ENCODE results near the gene CLDN16.

The CLDN16 gene

DNA sequence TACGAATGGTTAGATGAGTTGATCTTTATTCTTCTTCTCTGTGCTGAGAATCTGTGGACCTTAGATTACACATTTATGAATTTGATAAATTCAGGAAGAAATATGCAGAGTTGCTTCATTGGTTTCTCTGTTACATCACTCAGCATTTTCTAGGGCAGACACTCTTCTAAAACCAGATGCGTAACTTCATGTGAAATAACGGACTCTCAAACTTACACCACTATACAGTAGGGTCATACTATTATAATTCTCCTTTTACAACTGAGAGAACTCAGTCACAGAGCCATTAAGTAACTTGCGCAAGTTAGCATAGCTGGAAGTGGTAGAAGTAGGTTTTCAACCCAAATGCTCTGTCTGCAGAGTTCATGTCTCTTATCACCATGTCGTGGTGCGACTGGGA lies 56.0 kb downstream of the CLDN16 start:
- Histone ChIP-seq H3K9me3 (ENCODE audit: control insufficient read depth in 1 of 2, low read length in 2 of 2) (no peaks in the 10 kb centered on the region), H3K27ac (ENCODE audit: low read length) (no peak overlapping the region), H3K27me3 (ENCODE audit: low read depth, low read length) (no peaks in the 10 kb centered on the region)

DNA sequence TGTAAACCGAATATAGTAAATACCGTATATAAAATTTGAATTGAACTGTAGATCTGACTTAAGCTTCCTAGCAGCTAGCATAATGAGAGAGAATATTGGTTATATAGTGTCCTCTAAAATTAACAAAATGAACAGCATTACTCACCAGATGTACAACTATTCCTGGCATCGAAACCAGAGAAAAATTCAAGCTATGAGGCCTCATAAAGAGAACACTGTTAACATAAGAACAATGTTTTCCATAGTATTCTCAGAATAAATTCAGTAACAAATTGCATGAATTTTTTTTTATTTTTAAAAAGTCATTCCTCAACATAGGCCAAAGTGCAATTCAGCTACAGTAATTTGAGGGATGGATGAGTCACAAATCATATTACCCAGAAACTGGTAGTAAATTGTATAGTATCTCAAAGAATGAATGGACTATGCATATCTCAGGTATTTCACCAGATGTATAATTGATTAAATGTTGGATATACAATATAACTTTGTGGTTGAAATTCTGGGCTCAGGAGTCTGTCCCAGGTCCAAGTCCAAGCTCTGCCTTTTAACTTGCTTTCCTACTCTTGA lies 56.7 kb downstream of the CLDN16 start:
- no peaks in the 10 kb centered on the region for H3K36me3 ChIP-seq (ENCODE audit: control insufficient read depth in 1 of 2, insufficient read depth in 2 of 2, low read length in 2 of 2)
- H3K9me3 ChIP-seq (ENCODE audit: control insufficient read depth in 1 of 2, low read length in 2 of 2): no peaks in the 10 kb centered on the region
- H3K27me3 ChIP-seq (ENCODE audit: low read depth, low read length): no peaks in the 10 kb centered on the region
- H3K4me3 ChIP-seq (ENCODE audit: low read depth in 1 of 2, low read length in 2 of 2): no peak overlapping the region
- no peak overlapping the region for H3K27ac ChIP-seq (ENCODE audit: low read length)
- H3K4me1 ChIP-seq (ENCODE audit: control insufficient read depth in 1 of 2, insufficient read depth in 2 of 2, low read length in 2 of 2): no peaks in the 10 kb centered on the region

More for the DNA sequence above, 56.0 kb downstream of the CLDN16 start:
- no peak overlapping the region for H3K4me3 ChIP-seq (ENCODE audit: low read depth in 1 of 2, low read length in 2 of 2)
- H3K4me1 ChIP-seq (ENCODE audit: control insufficient read depth in 1 of 2, insufficient read depth in 2 of 2, low read length in 2 of 2): no peaks in the 10 kb centered on the region
- H3K36me3 ChIP-seq (ENCODE audit: control insufficient read depth in 1 of 2, insufficient read depth in 2 of 2, low read length in 2 of 2): no peaks in the 10 kb centered on the region

DNA sequence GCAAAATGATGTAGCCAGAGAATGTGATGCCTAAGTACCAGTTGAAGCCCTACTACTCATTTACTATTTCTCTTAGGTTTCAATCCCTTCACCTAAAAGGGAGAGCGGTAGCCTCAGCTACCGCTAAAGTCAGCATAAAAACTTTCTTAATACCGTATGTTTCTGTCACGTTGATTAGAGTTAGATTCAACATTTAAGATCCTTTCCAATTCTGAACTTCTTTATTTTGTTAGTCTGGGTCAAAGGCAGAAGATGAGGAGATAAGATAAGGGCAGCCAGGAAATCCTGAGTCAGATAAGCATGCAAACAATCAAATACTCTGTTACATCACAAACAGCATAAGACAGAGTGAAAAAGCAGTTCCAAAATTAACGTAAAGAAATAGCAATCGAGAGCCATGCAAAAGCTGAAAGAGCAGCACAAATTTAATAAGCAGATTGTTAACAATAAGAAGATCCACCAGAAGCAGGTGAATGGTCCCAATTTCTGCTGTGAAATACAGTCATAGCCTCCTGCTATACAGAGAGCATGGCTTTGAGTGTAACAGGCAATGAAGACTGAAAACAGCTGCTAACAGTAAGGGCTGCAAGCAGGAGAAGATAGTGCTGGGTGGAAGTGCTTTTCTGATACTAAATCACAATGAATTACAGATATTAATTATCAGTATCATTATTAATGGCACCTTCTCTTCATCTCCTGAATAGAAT lies 58.8 kb downstream of the CLDN16 start:
- Histone ChIP-seq H3K27me3 (ENCODE audit: low read depth, low read length) (no peaks in the 10 kb centered on the region), H3K4me1 (ENCODE audit: control insufficient read depth in 1 of 2, insufficient read depth in 2 of 2, low read length in 2 of 2) (no peaks in the 10 kb centered on the region), H3K4me3 (ENCODE audit: low read depth in 1 of 2, low read length in 2 of 2) (no peak overlapping the region), H3K9me3 (ENCODE audit: control insufficient read depth in 1 of 2, low read length in 2 of 2) (no peaks in the 10 kb centered on the region), H3K36me3 (ENCODE audit: control insufficient read depth in 1 of 2, insufficient read depth in 2 of 2, low read length in 2 of 2) (no peaks in the 10 kb centered on the region), H3K27ac (ENCODE audit: low read length) (no peak overlapping the region)

DNA sequence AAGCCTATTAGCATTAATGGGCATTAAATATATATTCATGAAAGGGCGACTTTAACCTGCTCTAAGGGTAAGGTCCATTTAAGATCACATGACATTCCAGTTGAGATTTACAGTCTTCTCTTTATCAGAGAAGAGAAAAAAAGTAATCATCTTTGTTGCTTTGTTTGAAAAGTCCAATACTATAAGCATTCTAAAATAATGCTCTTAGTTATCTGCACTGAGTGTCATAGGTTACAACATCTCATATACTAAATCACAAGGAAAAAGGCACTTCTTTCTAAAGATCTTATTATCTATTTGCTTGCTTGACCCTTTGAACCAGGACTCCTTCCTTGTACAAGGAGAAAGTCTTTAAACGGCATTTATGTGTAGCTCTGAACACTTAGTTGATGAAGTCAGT lies 60.3 kb downstream of the CLDN16 start:
- no peak overlapping the region for H3K27ac ChIP-seq (ENCODE audit: low read length)
- no peak overlapping the region for H3K4me3 ChIP-seq (ENCODE audit: low read depth in 1 of 2, low read length in 2 of 2)
- H3K36me3 ChIP-seq (ENCODE audit: control insufficient read depth in 1 of 2, insufficient read depth in 2 of 2, low read length in 2 of 2): no peaks in the 10 kb centered on the region
- no peaks in the 10 kb centered on the region for H3K9me3 ChIP-seq (ENCODE audit: control insufficient read depth in 1 of 2, low read length in 2 of 2)
- H3K4me1 ChIP-seq (ENCODE audit: control insufficient read depth in 1 of 2, insufficient read depth in 2 of 2, low read length in 2 of 2): no peaks in the 10 kb centered on the region
- H3K27me3 ChIP-seq (ENCODE audit: low read depth, low read length): no peaks in the 10 kb centered on the region

DNA sequence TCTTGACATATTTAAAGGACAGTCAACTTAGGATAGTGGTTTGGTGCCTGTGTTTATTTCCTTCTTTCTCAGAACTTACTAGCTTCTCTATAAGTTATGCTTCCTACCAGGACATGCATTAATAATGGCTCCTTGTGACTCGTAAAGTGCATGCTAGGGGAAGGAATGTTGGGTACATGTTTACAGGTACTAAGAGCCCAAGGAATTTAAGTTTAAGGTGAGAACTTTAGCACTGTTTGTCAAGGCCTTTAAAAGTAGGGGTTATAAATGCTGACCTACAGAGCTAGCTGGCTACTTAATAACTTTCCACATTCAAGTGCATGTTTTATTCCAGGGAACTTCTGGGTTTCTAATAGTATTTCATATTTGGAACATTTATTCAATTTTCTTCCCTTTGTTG lies 61.8 kb downstream of the CLDN16 start, which contains the start of gene TMEM207:
Gene TMEM207, minus strand, starts transcription at position 101 of the 400 bp plus-strand sequence. Its CDS starts 92 bp downstream, at position 9.
- Histone ChIP-seq H3K36me3 (ENCODE audit: control insufficient read depth in 1 of 2, insufficient read depth in 2 of 2, low read length in 2 of 2) (no peaks in the 10 kb centered on the region), H3K4me3 (ENCODE audit: low read depth in 1 of 2, low read length in 2 of 2) (no peak within 1 kb of the TSS), H3K27me3 (ENCODE audit: low read depth, low read length) (no peaks in the 10 kb centered on the region), H3K4me1 (ENCODE audit: control insufficient read depth in 1 of 2, insufficient read depth in 2 of 2, low read length in 2 of 2) (no peaks in the 10 kb centered on the region), H3K27ac (ENCODE audit: low read length) (no peak within 1 kb of the TSS), H3K9me3 (ENCODE audit: control insufficient read depth in 1 of 2, low read length in 2 of 2) (no peaks in the 10 kb centered on the region)

DNA sequence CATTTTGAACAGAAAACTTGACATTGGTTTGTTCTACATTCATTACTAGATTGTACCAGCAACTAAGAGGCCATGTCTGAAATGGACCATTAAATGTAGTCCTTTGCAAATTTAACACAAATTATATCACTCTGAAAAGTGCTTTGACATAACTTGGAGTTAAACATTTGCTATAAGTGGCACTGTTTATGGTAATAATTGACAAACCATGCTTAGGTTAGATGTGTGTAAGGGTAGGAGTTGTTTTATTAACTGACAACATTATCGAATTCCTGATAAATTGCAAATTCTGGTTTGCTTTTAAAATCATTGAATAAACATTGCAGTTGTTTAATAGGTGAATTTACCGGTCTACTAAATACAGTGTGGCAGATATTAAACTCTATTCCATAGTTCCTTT lies 67.9 kb downstream of the CLDN16 start:
- Histone ChIP-seq H3K36me3 (ENCODE audit: control insufficient read depth in 1 of 2, insufficient read depth in 2 of 2, low read length in 2 of 2) (no peaks in the 10 kb centered on the region), H3K27ac (ENCODE audit: low read length) (no peak overlapping the region)

DNA sequence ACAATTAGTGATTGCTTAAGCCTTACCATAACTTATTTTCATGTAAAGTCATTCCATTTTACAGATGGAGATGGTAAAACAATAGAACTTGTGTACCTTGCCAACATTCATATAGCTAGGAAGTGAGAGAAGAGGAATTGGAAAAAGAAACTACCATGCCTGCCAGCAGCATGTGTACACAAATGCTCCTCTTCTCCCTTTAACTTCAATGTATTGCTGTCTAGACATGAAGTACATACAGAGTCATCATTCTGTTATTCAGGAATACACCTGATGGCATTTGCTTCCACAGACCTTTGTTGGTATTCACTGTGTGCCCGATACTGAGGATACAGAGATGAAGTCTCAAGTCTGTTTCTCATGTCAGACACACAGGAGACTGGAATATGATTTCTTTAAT lies 68.8 kb downstream of the CLDN16 start:
- H3K36me3 ChIP-seq (ENCODE audit: control insufficient read depth in 1 of 2, insufficient read depth in 2 of 2, low read length in 2 of 2): no peaks in the 10 kb centered on the region
- no peak overlapping the region for H3K4me3 ChIP-seq (ENCODE audit: low read depth in 1 of 2, low read length in 2 of 2)
- no peaks in the 10 kb centered on the region for H3K9me3 ChIP-seq (ENCODE audit: control insufficient read depth in 1 of 2, low read length in 2 of 2)

More for the DNA sequence above, 67.9 kb downstream of the CLDN16 start:
- Histone ChIP-seq H3K9me3 (ENCODE audit: control insufficient read depth in 1 of 2, low read length in 2 of 2) (no peaks in the 10 kb centered on the region), H3K4me3 (ENCODE audit: low read depth in 1 of 2, low read length in 2 of 2) (no peak overlapping the region), H3K4me1 (ENCODE audit: control insufficient read depth in 1 of 2, insufficient read depth in 2 of 2, low read length in 2 of 2) (no peaks in the 10 kb centered on the region), H3K27me3 (ENCODE audit: low read depth, low read length) (no peaks in the 10 kb centered on the region)

DNA sequence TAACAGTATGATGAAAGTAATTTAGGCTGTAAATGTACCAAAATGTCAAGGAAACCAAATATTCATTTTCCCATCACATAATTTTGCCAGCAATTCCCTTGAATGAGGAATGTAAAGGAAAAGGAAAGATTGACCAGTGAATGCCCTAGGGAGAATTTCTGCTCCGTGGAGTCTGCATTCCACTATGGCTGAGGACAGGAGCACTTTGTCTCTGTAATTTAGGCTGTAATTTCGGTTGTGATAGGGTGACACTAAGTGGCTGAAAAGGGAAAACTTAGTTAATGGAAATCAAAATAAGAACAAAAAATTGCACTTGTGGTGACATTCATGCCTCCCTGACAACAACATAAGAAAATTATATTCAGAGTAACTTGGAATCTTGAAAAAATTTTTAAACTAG lies 70.1 kb downstream of the CLDN16 start:
- Histone ChIP-seq H3K4me1 (ENCODE audit: control insufficient read depth in 1 of 2, insufficient read depth in 2 of 2, low read length in 2 of 2) (no peaks in the 10 kb centered on the region), H3K36me3 (ENCODE audit: control insufficient read depth in 1 of 2, insufficient read depth in 2 of 2, low read length in 2 of 2) (no peaks in the 10 kb centered on the region), H3K4me3 (ENCODE audit: low read depth in 1 of 2, low read length in 2 of 2) (no peak overlapping the region), H3K27ac (ENCODE audit: low read length) (no peak overlapping the region), H3K9me3 (ENCODE audit: control insufficient read depth in 1 of 2, low read length in 2 of 2) (no peaks in the 10 kb centered on the region), H3K27me3 (ENCODE audit: low read depth, low read length) (no peaks in the 10 kb centered on the region)

More for the DNA sequence above, 68.8 kb downstream of the CLDN16 start:
- Histone ChIP-seq H3K4me1 (ENCODE audit: control insufficient read depth in 1 of 2, insufficient read depth in 2 of 2, low read length in 2 of 2) (no peaks in the 10 kb centered on the region), H3K27ac (ENCODE audit: low read length) (no peak overlapping the region), H3K27me3 (ENCODE audit: low read depth, low read length) (no peaks in the 10 kb centered on the region)
